ENCODE data around the gene DTX3.

GRCh38 chr12:57631566-57632072 lies 27.0 kb downstream of the DTX3 start:
- TF ChIP-seq CTCF (IDR thresholded peaks at IDR 0.05) (no peak), POLR2A (IDR thresholded peaks at IDR 0.05) (no peak)

Measured in adrenal gland (tissue), 5 donors.